Measurements from ENCODE around the gene C2orf76. TPM values are rescaled to one million over a fixed set of nuclear protein-coding genes. Genes with fewer than 3 reads are reported as not detected.

The C2orf76 gene
- polyA plus RNA-seq, 1 donor from 2014 or later: 37.7 TPM

- H3F3A ChIP-seq (ENCODE audit: insufficient read depth, low read length, poor library complexity, severe bottlenecking): no peaks in the 10 kb centered on the region
- TF ChIP-seq REST (IDR thresholded peaks at IDR 0.05; ENCODE audit: borderline replicate concordance) (no peak), RAD21 (conservative IDR thresholded peaks at IDR 0.05) (no peak), EP300 (conservative IDR thresholded peaks at IDR 0.05; ENCODE audit: poor library complexity, severe bottlenecking) (no peak), EZH2 (IDR thresholded peaks at IDR 0.05; ENCODE audit: borderline replicate concordance, insufficient read depth, low read length, poor library complexity, severe bottlenecking) (no peak), TAF1 (IDR thresholded peaks at IDR 0.05; ENCODE audit: low read depth) (no peak), SMC3 (conservative IDR thresholded peaks at IDR 0.05; ENCODE audit: poor library complexity) (no peak)
These were observed 100.5 kb downstream of the C2orf76 start for GRCh38 chr2:119266091-119266589.

GRCh38 chr2:119265693-119266066 lies 101.0 kb downstream of the C2orf76 start:
- H3K4me2 ChIP-seq (ENCODE audit: low read length): no peak overlapping the region
- no peaks in the 10 kb centered on the region for H3K9me3 ChIP-seq (ENCODE audit: low read length)
- H3K9me2 ChIP-seq (ENCODE audit: insufficient read depth, low read length): no peaks in the 10 kb centered on the region
- no peaks in the 10 kb centered on the region for H3K79me2 ChIP-seq (replicated peaks; ENCODE audit: insufficient read depth, low read length)
- TF ChIP-seq SMC3 (conservative IDR thresholded peaks at IDR 0.05; ENCODE audit: poor library complexity) (no peak), RAD21 (conservative IDR thresholded peaks at IDR 0.05) (no peak), POLR2AphosphoS5 (IDR thresholded peaks at IDR 0.05) (no peak)
- no peaks in the 10 kb centered on the region for H3K36me3 ChIP-seq (ENCODE audit: insufficient read depth, low read length)
- no peaks in the 10 kb centered on the region for H3K27me3 ChIP-seq (ENCODE audit: insufficient read depth, low read depth, low read length)
- no peak overlapping the region for H3K27ac ChIP-seq (ENCODE audit: low read length)
- H4K20me1 ChIP-seq (ENCODE audit: insufficient read depth): no peaks in the 10 kb centered on the region
- H3K9ac ChIP-seq (ENCODE audit: low read length): no peak overlapping the region
- no peak overlapping the region for H3K4me3 ChIP-seq (ENCODE audit: low read length)
- no peak overlapping the region for H2AFZ ChIP-seq (ENCODE audit: low read depth, low read length)
- no peaks in the 10 kb centered on the region for H3F3A ChIP-seq (ENCODE audit: insufficient read depth, low read length, poor library complexity, severe bottlenecking)

More at GRCh38 chr2:119266091-119266589, 100.5 kb downstream of the C2orf76 start:
- Histone ChIP-seq H3K27me3 (ENCODE audit: insufficient read depth, low read depth, low read length) (no peaks in the 10 kb centered on the region), H2AFZ (ENCODE audit: low read depth, low read length) (no peak overlapping the region), H4K20me1 (ENCODE audit: insufficient read depth) (no peaks in the 10 kb centered on the region), H3K9ac (ENCODE audit: low read length) (no peak overlapping the region), H3K79me2 (replicated peaks; ENCODE audit: insufficient read depth, low read length) (no peaks in the 10 kb centered on the region), H3K36me3 (ENCODE audit: insufficient read depth, low read length) (no peaks in the 10 kb centered on the region), H3K9me3 (ENCODE audit: low read length) (no peaks in the 10 kb centered on the region), H3K9me2 (ENCODE audit: insufficient read depth, low read length) (no peaks in the 10 kb centered on the region), H3K4me2 (ENCODE audit: low read length) (no peak overlapping the region), H3K4me3 (ENCODE audit: low read length) (no peak overlapping the region), H3K27ac (ENCODE audit: low read length) (no peak overlapping the region)

- no peaks in the 10 kb centered on the region for H3K79me2 ChIP-seq (replicated peaks; ENCODE audit: insufficient read depth, low read length)
- H2AFZ ChIP-seq (ENCODE audit: low read depth, low read length): no peak overlapping the region
- H3K9me3 ChIP-seq (ENCODE audit: low read length): no peaks in the 10 kb centered on the region
- H3F3A ChIP-seq (ENCODE audit: insufficient read depth, low read length, poor library complexity, severe bottlenecking): no peaks in the 10 kb centered on the region
- no peak overlapping the region for H3K4me3 ChIP-seq (ENCODE audit: low read length)
- no peaks in the 10 kb centered on the region for H3K9me2 ChIP-seq (ENCODE audit: insufficient read depth, low read length)
- H4K20me1 ChIP-seq (ENCODE audit: insufficient read depth): no peaks in the 10 kb centered on the region
- no peak overlapping the region for H3K4me2 ChIP-seq (ENCODE audit: low read length)
- no peaks in the 10 kb centered on the region for H3K27me3 ChIP-seq (ENCODE audit: insufficient read depth, low read depth, low read length)
- no peak overlapping the region for H3K27ac ChIP-seq (ENCODE audit: low read length)
- no peaks in the 10 kb centered on the region for H3K36me3 ChIP-seq (ENCODE audit: insufficient read depth, low read length)
- TF ChIP-seq RAD21 (conservative IDR thresholded peaks at IDR 0.05): no peak
- TF ChIP-seq POLR2AphosphoS5 (IDR thresholded peaks at IDR 0.05): no peak
- TF ChIP-seq TAF1 (IDR thresholded peaks at IDR 0.05; ENCODE audit: low read depth): no peak
- TF ChIP-seq REST (IDR thresholded peaks at IDR 0.05; ENCODE audit: borderline replicate concordance): no peak
- TF ChIP-seq SMC3 (conservative IDR thresholded peaks at IDR 0.05; ENCODE audit: poor library complexity): peak; percentile 31
- no peak for TF ChIP-seq MXI1 (conservative IDR thresholded peaks at IDR 0.05; ENCODE audit: poor library complexity, severe bottlenecking)
- peak; percentile 41 for TF ChIP-seq CTCF (IDR thresholded peaks at IDR 0.05; ENCODE audit: poor library complexity, severe bottlenecking)
- no peak overlapping the region for H3K9ac ChIP-seq (ENCODE audit: low read length)
These were observed 101.6 kb downstream of the C2orf76 start for GRCh38 chr2:119264781-119265692.
